Osteocyte (in vitro differentiated cells): ENCODE measurements around the gene FOXL2NB. TPM values are rescaled to one million over a fixed set of nuclear protein-coding genes. Genes with fewer than 3 reads are reported as not detected.

Experiments
- DNase-seq: peaks from one replicate; pipeline ENCODE4 v3.0.0; 2021; ENCODE audit warnings: mixed read lengths; ENCODE audit not compliant: unreplicated experiment; ENCODE audit errors: extremely low spot score
- H3K27ac Mint-ChIP-seq: one replicate; pipeline ENCODE4 v1.8.0; 2021; ENCODE audit warnings: mild to moderate bottlenecking, mixed read lengths; ENCODE audit not compliant: unreplicated experiment
- H3K27me3 Mint-ChIP-seq: one replicate; pipeline ENCODE4 v1.8.0; 2021; ENCODE audit warnings: mixed read lengths; ENCODE audit not compliant: unreplicated experiment
- H3K36me3 Mint-ChIP-seq: one replicate; pipeline ENCODE4 v1.8.0; 2021; ENCODE audit warnings: mixed read lengths; ENCODE audit not compliant: unreplicated experiment
- H3K4me1 Mint-ChIP-seq: one replicate; pipeline ENCODE4 v1.8.0; 2021; ENCODE audit warnings: mixed read lengths; ENCODE audit not compliant: unreplicated experiment
- H3K4me3 Mint-ChIP-seq: one replicate; pipeline ENCODE4 v1.8.0; 2021; ENCODE audit warnings: mild to moderate bottlenecking, moderate library complexity, mixed read lengths; ENCODE audit not compliant: unreplicated experiment
- H3K9me3 Mint-ChIP-seq: one replicate; pipeline ENCODE4 v1.8.0; 2021; ENCODE audit warnings: mixed read lengths; ENCODE audit not compliant: unreplicated experiment
- CTCF ChIP-seq: fragments of 200-600 bp; sonication (generic); IDR thresholded peaks from 2 replicates; pipeline ENCODE4 v1.5.0; 2021; ENCODE audit warnings: antibody characterized with exemption, mild to moderate bottlenecking, moderate library complexity
- total RNA-seq: library from RNA; stranded (reverse); gene quantifications from 2 replicates; pipeline ENCODE4 v1.2.1, GENCODE V29; 2021

Gene FOXL2NB
- total RNA-seq, 1 donor from 2014 or later: 0.21 TPM

GRCh38 chr3:138943724-138944653 lies 3.0 kb upstream of the FOXL2NB start:
- TF ChIP-seq CTCF: no peak
- Mint-ChIP-seq H3K4me1 (peaks cover 25% of the 10 kb centered on the region), H3K27ac (no peak overlapping the region), H3K27me3 (peaks cover 85% of the 10 kb centered on the region), H3K9me3 (no peaks in the 10 kb centered on the region), H3K36me3 (no peaks in the 10 kb centered on the region), H3K4me3 (peak overlapping the region; percentile 32)
- DNase-seq: no peak

GRCh38 chr3:138944654-138944928 lies 2.4 kb upstream of the FOXL2NB start:
- no peaks in the 10 kb centered on the region for H3K9me3 Mint-ChIP-seq

GRCh38 chr3:138944929-138945708 lies 1.9 kb upstream of the FOXL2NB start:
- H3K36me3 Mint-ChIP-seq: no peaks in the 10 kb centered on the region
- no peak overlapping the region for H3K27ac Mint-ChIP-seq
- peak overlapping the region; percentile 70 for H3K4me3 Mint-ChIP-seq
- H3K27me3 Mint-ChIP-seq: peaks cover 82% of the 10 kb centered on the region
- peaks cover 29% of the 10 kb centered on the region for H3K4me1 Mint-ChIP-seq
- no peak for TF ChIP-seq CTCF
- no peaks in the 10 kb centered on the region for H3K9me3 Mint-ChIP-seq
- no peak for DNase-seq

More at GRCh38 chr3:138944654-138944928, 2.4 kb upstream of the FOXL2NB start:
- no peak overlapping the region for H3K4me3 Mint-ChIP-seq
- no peak for TF ChIP-seq CTCF
- H3K27ac Mint-ChIP-seq: no peak overlapping the region
- no peaks in the 10 kb centered on the region for H3K36me3 Mint-ChIP-seq
- peaks cover 85% of the 10 kb centered on the region for H3K27me3 Mint-ChIP-seq
- peaks cover 30% of the 10 kb centered on the region for H3K4me1 Mint-ChIP-seq
- no peak for DNase-seq

- peak; percentile 31 for TF ChIP-seq CTCF
- Mint-ChIP-seq H3K27me3 (peaks cover 82% of the 10 kb centered on the region), H3K4me3 (peak overlapping the region; percentile 70), H3K4me1 (peaks cover 33% of the 10 kb centered on the region), H3K36me3 (no peaks in the 10 kb centered on the region), H3K27ac (no peak overlapping the region), H3K9me3 (no peaks in the 10 kb centered on the region)
- no peak for DNase-seq
Observed at GRCh38 chr3:138945709-138946662, 1.0 kb upstream of the FOXL2NB start.
